ENCODE results near the gene NUPR1.
"Not testable (repeated sequence)": the region's sequence is repeated elsewhere in the genome, so short reads cannot be mapped to it uniquely, and the experiment has no call there.

Gene NUPR1

GRCh38 chr16:28554634-28555423, 16.1 kb upstream of the NUPR1 start:
- peak; percentile 2 for DNase-seq

GRCh38 chr16:28553776-28554633, 15.2 kb upstream of the NUPR1 start, which contains the start of gene SGF29:
Gene SGF29, plus strand, starts transcription at chr16:28553920. Its CDS starts 27,150 bp downstream, at chr16:28581070.
- DNase-seq: peak; percentile 93

- peak; percentile 26 for DNase-seq
These were observed 10.6 kb upstream of the NUPR1 start for GRCh38 chr16:28549301-28549899.

- no peak for DNase-seq
These were observed 9.6 kb upstream of the NUPR1 start for GRCh38 chr16:28548306-28548802.

- no peak for DNase-seq
These were observed 7.9 kb upstream of the NUPR1 start for GRCh38 chr16:28546626-28547025.

GRCh38 chr16:28545964-28546363, 7.2 kb upstream of the NUPR1 start:
- DNase-seq: not testable (repeated sequence)

GRCh38 chr16:28544998-28545397, 6.2 kb upstream of the NUPR1 start:
- no peak for DNase-seq

- no peak for DNase-seq
These were observed 4.3 kb upstream of the NUPR1 start for GRCh38 chr16:28543072-28543471.

GRCh38 chr16:28542646-28543045, 3.9 kb upstream of the NUPR1 start:
- DNase-seq: no peak

- no peak for DNase-seq
These were observed 1.6 kb upstream of the NUPR1 start for GRCh38 chr16:28540346-28540745.

- DNase-seq: no peak
These were observed 626 bp downstream of the NUPR1 start for GRCh38 chr16:28537964-28538732.

GRCh38 chr16:28537076-28537475, 1.7 kb downstream of the NUPR1 start:
- DNase-seq: no peak

- no peak for DNase-seq
These were observed 4.0 kb downstream of the NUPR1 start for GRCh38 chr16:28534542-28535373.

GRCh38 chr16:28532940-28533647, 5.7 kb downstream of the NUPR1 start:
- DNase-seq: no peak

GRCh38 chr16:28531777-28532744, 6.7 kb downstream of the NUPR1 start:
- DNase-seq: no peak

- DNase-seq: no peak
These were observed 9.7 kb downstream of the NUPR1 start for GRCh38 chr16:28529124-28529523.

GRCh38 chr16:28528463-28528867, 10.3 kb downstream of the NUPR1 start:
- no peak for DNase-seq

GRCh38 chr16:28527985-28528384, 10.8 kb downstream of the NUPR1 start:
- no peak for DNase-seq

- not testable (repeated sequence) for DNase-seq
These were observed 11.5 kb downstream of the NUPR1 start for GRCh38 chr16:28527100-28527785.

Measured in activated CD4-positive, alpha-beta T cell treated with anti-CD3 and anti-CD28 coated beads, Interleukin-10, Interleukin-2, amounts not matched to agents 100 ng/mL and 50 ng/mL, durations not matched to agents 16 hours and 8 hours (primary cell).